AG09309 (cell line): ENCODE data around the gene KCNH1.

Source experiments
- DNase-seq: peaks from one replicate; pipeline ENCODE4 v3.0.0-alpha.2; 2010; ENCODE audit warnings: low read depth
- H3K4me3 ChIP-seq: 2 replicates; pipeline ENCODE4 v1.5.1; 2011; ENCODE audit warnings: mild to moderate bottlenecking, low read depth, low read length, moderate library complexity; ENCODE audit not compliant: control insufficient read depth
- CTCF ChIP-seq: IDR thresholded peaks from 2 replicates; pipeline ENCODE4 v1.5.1; 2011; ENCODE audit warnings: mild to moderate bottlenecking, low read depth, low read length, inconsistent platforms; ENCODE audit not compliant: insufficient read depth, control insufficient read depth; ENCODE audit errors: missing control alignments

KCNH1 gene

GRCh38 chr1:210920716-210921694 lies 212.9 kb downstream of the KCNH1 start:
- no peak for TF ChIP-seq CTCF
- H3K4me3 ChIP-seq: no peak overlapping the region
- no peak for DNase-seq

GRCh38 chr1:210920258-210920657 lies 213.7 kb downstream of the KCNH1 start:
- DNase-seq: no peak
- no peak for TF ChIP-seq CTCF
- H3K4me3 ChIP-seq: no peak overlapping the region

- no peak overlapping the region for H3K4me3 ChIP-seq
- TF ChIP-seq CTCF: no peak
- no peak for DNase-seq
Measured at GRCh38 chr1:210918893-210919292, 215.1 kb downstream of the KCNH1 start.

- no peak for TF ChIP-seq CTCF
- no peak for DNase-seq
- no peak overlapping the region for H3K4me3 ChIP-seq
Measured at GRCh38 chr1:210917560-210918169, 216.3 kb downstream of the KCNH1 start.

GRCh38 chr1:210916548-210916947 lies 217.4 kb downstream of the KCNH1 start:
- no peak for DNase-seq
- no peak overlapping the region for H3K4me3 ChIP-seq
- TF ChIP-seq CTCF: no peak

- H3K4me3 ChIP-seq: no peak overlapping the region
- no peak for DNase-seq
- no peak for TF ChIP-seq CTCF
Measured at GRCh38 chr1:210915890-210916507, 217.9 kb downstream of the KCNH1 start.
